K562 (cell line): ENCODE data around the gene PRRC2C.

Experiments
- CBX8 ChIP-seq: fragments of 200-600 bp; sonication (generic); IDR thresholded peaks from 2 replicates; pipeline ENCODE4 v1.6.1; 2012; ENCODE audit warnings: borderline replicate concordance, mixed run types, low read depth, mild to moderate bottlenecking, moderate library complexity, mixed read lengths, low read length, control low read depth, inconsistent platforms; ENCODE audit not compliant: poor library complexity, severe bottlenecking; ENCODE audit errors: extremely low read depth
- MXI1 ChIP-seq: IDR thresholded peaks from 2 replicates; pipeline ENCODE4 v1.6.1; 2011; ENCODE audit warnings: low read depth, mild to moderate bottlenecking, improper control_type of control experiment, low read length
- NR2C2 ChIP-seq, 2 experiments: fragments of 200-800 bp in 1 of 2; sonication (Bioruptor generic) in 1 of 2; sonication (generic) in 1 of 2; formaldehyde crosslinking in 1 of 2; IDR thresholded peaks; 2 replicates each; pipeline versions ENCODE4 v1.6.1 to v1.8.0; 2016 to 2022; ENCODE audit warnings: mild to moderate bottlenecking in 1 of 2, missing compliant biosample characterization in 1 of 2, missing genetic modification characterization in 1 of 2, missing genetic modification reagents in 1 of 2
- TF ChIP-seq, protein P1 (sequence below), 3 experiments: IDR thresholded peaks in 2 of 3; conservative IDR thresholded peaks in 1 of 3; 2 replicates each; pipeline ENCODE4 v1.5.1; 2011 to 2012; ENCODE audit warnings: low read length in 3 of 3, mild to moderate bottlenecking in 3 of 3, control low read depth in 2 of 3, improper control_type of control experiment in 1 of 3, inconsistent platforms in 1 of 3, low read depth in 1 of 3, mixed read lengths in 1 of 3, moderate library complexity in 1 of 3; ENCODE audit not compliant: insufficient read depth in 2 of 3
- TF ChIP-seq, protein P2 (sequence below), 2 experiments: fragments of 450-650 bp in 1 of 2; sonication (generic) in 1 of 2; formaldehyde crosslinking in 1 of 2; IDR thresholded peaks in 1 of 2; conservative IDR thresholded peaks in 1 of 2; 2 replicates each; pipeline versions ENCODE4 v1.6.1 to v1.8.1; 2016 to 2023; ENCODE audit warnings: mild to moderate bottlenecking in 2 of 2, moderate library complexity in 2 of 2, inconsistent platforms in 1 of 2, missing genetic modification reagents in 1 of 2

DNA sequence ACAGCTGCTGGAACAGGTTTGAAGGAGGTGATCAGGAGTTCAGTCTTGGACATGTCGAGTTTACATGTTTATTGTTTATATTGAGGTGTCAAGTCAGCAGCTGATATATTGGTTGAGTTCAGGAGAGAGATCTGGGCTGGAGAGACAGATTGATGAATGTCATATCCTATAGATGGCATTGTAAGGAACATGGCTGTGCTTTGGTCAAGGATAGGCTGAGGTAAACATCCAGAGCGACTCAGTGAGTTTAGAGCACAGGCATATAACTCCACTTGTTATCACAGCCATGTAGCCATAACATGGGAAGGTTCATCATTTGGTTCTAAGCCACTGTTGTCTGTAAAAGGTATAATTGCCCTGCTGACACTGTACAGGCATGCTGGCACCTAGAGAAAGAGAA lies 131.3 kb downstream of the PRRC2C start:
- TF ChIP-seq, protein P1, sequence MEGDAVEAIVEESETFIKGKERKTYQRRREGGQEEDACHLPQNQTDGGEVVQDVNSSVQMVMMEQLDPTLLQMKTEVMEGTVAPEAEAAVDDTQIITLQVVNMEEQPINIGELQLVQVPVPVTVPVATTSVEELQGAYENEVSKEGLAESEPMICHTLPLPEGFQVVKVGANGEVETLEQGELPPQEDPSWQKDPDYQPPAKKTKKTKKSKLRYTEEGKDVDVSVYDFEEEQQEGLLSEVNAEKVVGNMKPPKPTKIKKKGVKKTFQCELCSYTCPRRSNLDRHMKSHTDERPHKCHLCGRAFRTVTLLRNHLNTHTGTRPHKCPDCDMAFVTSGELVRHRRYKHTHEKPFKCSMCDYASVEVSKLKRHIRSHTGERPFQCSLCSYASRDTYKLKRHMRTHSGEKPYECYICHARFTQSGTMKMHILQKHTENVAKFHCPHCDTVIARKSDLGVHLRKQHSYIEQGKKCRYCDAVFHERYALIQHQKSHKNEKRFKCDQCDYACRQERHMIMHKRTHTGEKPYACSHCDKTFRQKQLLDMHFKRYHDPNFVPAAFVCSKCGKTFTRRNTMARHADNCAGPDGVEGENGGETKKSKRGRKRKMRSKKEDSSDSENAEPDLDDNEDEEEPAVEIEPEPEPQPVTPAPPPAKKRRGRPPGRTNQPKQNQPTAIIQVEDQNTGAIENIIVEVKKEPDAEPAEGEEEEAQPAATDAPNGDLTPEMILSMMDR (IDR thresholded peaks at IDR 0.05 in 2 of 3, conservative IDR thresholded peaks at IDR 0.05 in 1 of 3; ENCODE audit: insufficient read depth in 2 of 3, low read depth in 1 of 3, low read length in 3 of 3), result no peak
- TF ChIP-seq, protein P2, sequence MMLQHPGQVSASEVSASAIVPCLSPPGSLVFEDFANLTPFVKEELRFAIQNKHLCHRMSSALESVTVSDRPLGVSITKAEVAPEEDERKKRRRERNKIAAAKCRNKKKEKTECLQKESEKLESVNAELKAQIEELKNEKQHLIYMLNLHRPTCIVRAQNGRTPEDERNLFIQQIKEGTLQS (IDR thresholded peaks at IDR 0.05), result no peak
- TF ChIP-seq, protein P2 (CRISPR knock-in tag; conservative IDR thresholded peaks at IDR 0.05), result no peak
- TF ChIP-seq CBX8 (no peak), NR2C2 (CRISPR knock-in tag; IDR thresholded peaks at IDR 0.05) (no peak), NR2C2 (tag; IDR thresholded peaks at IDR 0.05) (no peak), MXI1 (no peak)
